MM.1S (cell line): ENCODE data around the gene MCU.

Source experiments
- DNase-seq: peaks from one replicate; pipeline ENCODE4 v3.0.0-alpha.2; 2015
- H2AFZ ChIP-seq: fragments of 300-600 bp; sonication (generic); 2 replicates; pipeline ENCODE4 v1.6.0; 2016; ENCODE audit warnings: antibody characterized with exemption, low read length
- H3F3A ChIP-seq: fragments of 300-600 bp; sonication (generic); 2 replicates; pipeline ENCODE4 v1.6.1; 2016; ENCODE audit warnings: mild to moderate bottlenecking, antibody characterized with exemption, low read length, moderate library complexity, mixed read lengths; ENCODE audit not compliant: insufficient read depth
- H3K27ac ChIP-seq: fragments of 300-600 bp; sonication (generic); 2 replicates; pipeline ENCODE4 v1.5.1; 2016; ENCODE audit warnings: mild to moderate bottlenecking, low read length
- H3K27me3 ChIP-seq: fragments of 300-600 bp; sonication (generic); replicated peaks from 2 replicates; pipeline ENCODE4 v1.6.0; 2016; ENCODE audit warnings: low read length; ENCODE audit not compliant: insufficient read depth
- H3K36me3 ChIP-seq: fragments of 300-600 bp; sonication (generic); replicated peaks from 2 replicates; pipeline ENCODE4 v1.6.1; 2016; ENCODE audit warnings: mild to moderate bottlenecking, low read length, mixed read lengths; ENCODE audit not compliant: insufficient read depth
- H3K4me1 ChIP-seq: fragments of 300-600 bp; sonication (generic); 2 replicates; pipeline ENCODE4 v1.6.1; 2016; ENCODE audit warnings: low read length, mixed read lengths
- H3K4me2 ChIP-seq: fragments of 300-600 bp; sonication (generic); 2 replicates; pipeline ENCODE4 v1.6.0; 2016; ENCODE audit warnings: low read depth, low read length
- H3K4me3 ChIP-seq: fragments of 300-600 bp; sonication (generic); 2 replicates; pipeline ENCODE4 v1.5.1; 2016; ENCODE audit warnings: low read length, mixed read lengths
- H3K79me2 ChIP-seq: fragments of 300-600 bp; sonication (generic); 2 replicates; pipeline ENCODE4 v1.6.1; 2016; ENCODE audit warnings: mixed run types, low read length, mixed read lengths
- H3K9ac ChIP-seq: fragments of 300-600 bp; sonication (generic); 2 replicates; pipeline ENCODE4 v1.6.1; 2016; ENCODE audit warnings: low read length, mixed read lengths
- H3K9me2 ChIP-seq: fragments of 300-600 bp; sonication (generic); replicated peaks from 2 replicates; pipeline ENCODE4 v1.6.1; 2016; ENCODE audit warnings: mild to moderate bottlenecking, low read length, mixed read lengths; ENCODE audit not compliant: insufficient read depth
- H3K9me3 ChIP-seq: fragments of 300-600 bp; sonication (generic); replicated peaks from 2 replicates; pipeline ENCODE4 v1.6.1; 2016; ENCODE audit warnings: mild to moderate bottlenecking, low read length, mixed read lengths; ENCODE audit not compliant: insufficient read depth
- H4K20me1 ChIP-seq: fragments of 300-600 bp; sonication (generic); 2 replicates; pipeline ENCODE4 v1.6.1; 2016; ENCODE audit warnings: mild to moderate bottlenecking, low read length, moderate library complexity, mixed read lengths; ENCODE audit not compliant: insufficient read depth
- CTCF ChIP-seq: fragments of 300-600 bp; sonication (generic); IDR thresholded peaks from 2 replicates; pipeline ENCODE4 v1.5.1; 2016; ENCODE audit warnings: antibody characterized with exemption, low read length, mixed read lengths
- EZH2 ChIP-seq: fragments of 300-600 bp; sonication (generic); optimal IDR thresholded peaks from 2 replicates; pipeline ENCODE3; 2017; ENCODE audit warnings: low read depth, mild to moderate bottlenecking, antibody characterized with exemption, low read length, mixed read lengths
- EZH2phosphoT487 ChIP-seq: fragments of 300-600 bp; sonication (generic); IDR thresholded peaks from 2 replicates; pipeline ENCODE4 v1.6.1; 2018; ENCODE audit warnings: antibody characterized with exemption, low read length

Gene MCU

GRCh38 chr10:72648301-72648700 lies 43.6 kb upstream of the MCU start:
- no peak overlapping the region for H2AFZ ChIP-seq
- no peaks in the 10 kb centered on the region for H3K9me2 ChIP-seq
- no peak overlapping the region for H3K4me2 ChIP-seq
- no peak for TF ChIP-seq EZH2
- TF ChIP-seq CTCF: no peak
- no peak for TF ChIP-seq EZH2phosphoT487
- no peaks in the 10 kb centered on the region for H3K27me3 ChIP-seq
- no peaks in the 10 kb centered on the region for H3K9me3 ChIP-seq
- H3K36me3 ChIP-seq: no peaks in the 10 kb centered on the region
- no peaks in the 10 kb centered on the region for H4K20me1 ChIP-seq
- no peak overlapping the region for H3K4me3 ChIP-seq
- H3K4me1 ChIP-seq: peaks cover 6% of the 10 kb centered on the region; the same call in 1 of the 2 replicates
- H3F3A ChIP-seq: no peaks in the 10 kb centered on the region
- H3K9ac ChIP-seq: no peak overlapping the region
- DNase-seq: no peak
- H3K27ac ChIP-seq: no peak overlapping the region
- no peaks in the 10 kb centered on the region for H3K79me2 ChIP-seq

DNA sequence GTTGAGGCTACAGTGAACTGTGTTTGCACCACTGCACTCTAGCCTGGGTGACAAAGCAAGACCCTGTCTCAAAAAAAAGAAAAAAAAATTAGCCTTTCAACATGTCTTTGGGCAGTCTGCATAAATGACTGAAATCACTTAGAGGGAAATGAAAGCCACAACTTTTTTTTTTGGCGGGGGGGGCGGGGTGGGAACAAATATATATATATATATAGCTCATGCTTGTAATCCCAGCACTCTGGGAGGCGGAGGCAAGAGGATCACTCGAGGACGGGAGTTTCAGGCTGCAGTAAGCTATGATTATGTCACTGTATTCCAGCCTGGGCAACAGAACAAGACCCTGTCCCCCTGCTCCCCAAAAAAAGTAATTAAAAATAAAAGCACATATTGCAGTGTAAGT lies 42.7 kb upstream of the MCU start:
- H3K4me1 ChIP-seq: peaks cover 6% of the 10 kb centered on the region; the same call in 1 of the 2 replicates
- no peaks in the 10 kb centered on the region for H4K20me1 ChIP-seq
- H3K4me3 ChIP-seq: no peak overlapping the region
- no peak overlapping the region for H2AFZ ChIP-seq
- H3K36me3 ChIP-seq: no peaks in the 10 kb centered on the region
- TF ChIP-seq EZH2 (no peak), EZH2phosphoT487 (no peak), CTCF (no peak)
- H3F3A ChIP-seq: no peaks in the 10 kb centered on the region
- H3K9me2 ChIP-seq: no peaks in the 10 kb centered on the region
- no peak overlapping the region for H3K27ac ChIP-seq
- no peaks in the 10 kb centered on the region for H3K9me3 ChIP-seq
- no peak overlapping the region for H3K4me2 ChIP-seq
- H3K9ac ChIP-seq: no peak overlapping the region
- H3K27me3 ChIP-seq: no peaks in the 10 kb centered on the region
- H3K79me2 ChIP-seq: no peaks in the 10 kb centered on the region
- no peak for DNase-seq

GRCh38 chr10:72653383-72654096 lies 38.4 kb upstream of the MCU start:
- Histone ChIP-seq H3K79me2 (no peaks in the 10 kb centered on the region), H3K36me3 (no peaks in the 10 kb centered on the region), H2AFZ (no peak overlapping the region), H4K20me1 (no peaks in the 10 kb centered on the region), H3K27me3 (no peaks in the 10 kb centered on the region), H3K4me2 (no peak overlapping the region), H3K9ac (no peak overlapping the region), H3K9me2 (no peaks in the 10 kb centered on the region), H3K4me1 (peaks cover 6% of the 10 kb centered on the region; the same call in 1 of the 2 replicates), H3K4me3 (no peak overlapping the region), H3K9me3 (no peaks in the 10 kb centered on the region), H3F3A (no peaks in the 10 kb centered on the region), H3K27ac (no peak overlapping the region)
- no peak for DNase-seq
- TF ChIP-seq EZH2 (no peak), EZH2phosphoT487 (no peak), CTCF (no peak)
